Pons (tissue), 1 donor: Measurements from ENCODE around the gene CEBPB.
"Not testable (repeated sequence)": the region's sequence is repeated elsewhere in the genome, so short reads cannot be mapped to it uniquely, and the experiment has no call there.

Source experiments
- DNase-seq: peaks from one replicate; pipeline ENCODE4 v3.0.0-alpha.2; 2016; ENCODE audit warnings: low spot score

Gene CEBPB

GRCh38 chr20:50190251-50191064 is at the start of gene CEBPB:
Gene CEBPB (plus strand): TSS chr20:50190830. CDS start chr20:50191034, 204 bp downstream.
- peak; percentile 66 for DNase-seq

GRCh38 chr20:50141018-50141675 is 49.5 kb upstream of the CEBPB start:
- DNase-seq, result no peak

GRCh38 chr20:50141811-50142561 is 48.6 kb upstream of the CEBPB start:
- DNase-seq, result peak; percentile 46

- DNase-seq, result no peak
Measured at GRCh38 chr20:50142812-50143211, 47.8 kb upstream of the CEBPB start.

GRCh38 chr20:50144362-50144761 is 46.3 kb upstream of the CEBPB start:
- no peak for DNase-seq

- no peak for DNase-seq
Measured at GRCh38 chr20:50145566-50145965, 45.1 kb upstream of the CEBPB start.

- no peak for DNase-seq
Measured at GRCh38 chr20:50146214-50146613, 44.4 kb upstream of the CEBPB start.

- DNase-seq, result no peak
Measured at GRCh38 chr20:50146732-50147662, 43.6 kb upstream of the CEBPB start.

- DNase-seq, result no peak
Measured at GRCh38 chr20:50149481-50150254, 41.0 kb upstream of the CEBPB start.

GRCh38 chr20:50151034-50151743 is 39.4 kb upstream of the CEBPB start:
- DNase-seq, result no peak

GRCh38 chr20:50152394-50153152 is 38.1 kb upstream of the CEBPB start:
- no peak for DNase-seq

GRCh38 chr20:50153153-50153499 is 37.5 kb upstream of the CEBPB start:
- no peak for DNase-seq

- DNase-seq, result peak; percentile 81
Measured at GRCh38 chr20:50153500-50154377, 36.9 kb upstream of the CEBPB start, which contains the start of gene PEDS1. Gene PEDS1 (minus strand): TSS chr20:50153723. CDS start chr20:50153637, 86 bp downstream.

GRCh38 chr20:50161494-50161893 is 29.1 kb upstream of the CEBPB start:
- not testable (repeated sequence) for DNase-seq

GRCh38 chr20:50163570-50164317 is 26.9 kb upstream of the CEBPB start:
- no peak for DNase-seq

- peak; percentile 89 for DNase-seq
Measured at GRCh38 chr20:50165684-50166554, 24.7 kb upstream of the CEBPB start.
